Body of pancreas (tissue), 4 donors: Measurements from ENCODE around the gene PNMA1.

ENCODE experiments used
- CTCF ChIP-seq, 7 experiments: fragments of 450-650 bp in 4 of 7; fragments of 200-600 bp in 3 of 7; sonication (generic) in 3 of 7; IDR thresholded peaks; one replicate each; pipeline ENCODE4 v1.5.1; 2016 to 2019; ENCODE audit warnings: antibody characterized with exemption in 7 of 7
- POLR2A ChIP-seq, 3 donors: fragments of 450-650 bp; IDR thresholded peaks; one replicate each; pipeline ENCODE4 v1.6.1; 2016; ENCODE audit warnings: antibody characterized with exemption in 3 of 3, mild to moderate bottlenecking in 2 of 3

GRCh38 chr14:73712540-73713180, 1.5 kb downstream of the PNMA1 start:
- TF ChIP-seq POLR2A (IDR thresholded peaks at IDR 0.05), result no peak
- no peak for TF ChIP-seq CTCF (IDR thresholded peaks at IDR 0.05)
